ENCODE results near the gene ATP2A1. TPM values are rescaled to one million over a fixed set of nuclear protein-coding genes. Genes with fewer than 3 reads are reported as not detected.
A peak's percentile ranks its signal among the peaks of the same experiment; 100 is the strongest.

ATP2A1 gene
- total and polyA plus RNA-seq, 2 of the 13 experiments (the other 11 are each of a cell fraction or from before 2014, with no cell fraction given) = 3.2 to 12.5 TPM

- TF ChIP-seq YY1 (IDR thresholded peaks at IDR 0.05; ENCODE audit: insufficient read depth, insufficient replicate concordance, low read depth, low read length) (peak; percentile 48), ZNF24 (IDR thresholded peaks at IDR 0.05) (no peak), ZFY (CRISPR knock-in tag; IDR thresholded peaks at IDR 0.05) (no peak; the same call in 1 of the 2 replicates), MAFG (CRISPR knock-in tag; IDR thresholded peaks at IDR 0.05) (no peak), MZF1 (CRISPR knock-in tag; IDR thresholded peaks at IDR 0.05; ENCODE audit: borderline replicate concordance) (no peak), ZNF143 (CRISPR knock-in tag; IDR thresholded peaks at IDR 0.05) (no peak), CREB1 (IDR thresholded peaks at IDR 0.05) (no peak), CREB1 (CRISPR knock-in tag; IDR thresholded peaks at IDR 0.05) (0 out of 2 replicates have a peak, but pooled peaks have one; percentile 32), ZNF547 (CRISPR knock-in tag; IDR thresholded peaks at IDR 0.05) (no peak; the same call in none of the 2 replicates), ZNF556 (CRISPR knock-in tag; IDR thresholded peaks at IDR 0.05; ENCODE audit: borderline replicate concordance) (0 out of 2 replicates have a peak, but pooled peaks have one; percentile 19), PAWR (CRISPR knock-in tag; IDR thresholded peaks at IDR 0.05; ENCODE audit: borderline replicate concordance) (no peak), ZNF788 (CRISPR knock-in tag; IDR thresholded peaks at IDR 0.05; ENCODE audit: borderline replicate concordance) (peak; percentile 5; the same call in 1 of the 2 replicates), CC2D1A (CRISPR knock-in tag; IDR thresholded peaks at IDR 0.05) (no peak), PLRG1 (conservative IDR thresholded peaks at IDR 0.05) (no peak), ATF6 (CRISPR knock-in tag; conservative IDR thresholded peaks at IDR 0.05) (no peak), ZFAT (CRISPR knock-in tag; conservative IDR thresholded peaks at IDR 0.05) (no peak)
- TF ChIP-seq, protein P1, sequence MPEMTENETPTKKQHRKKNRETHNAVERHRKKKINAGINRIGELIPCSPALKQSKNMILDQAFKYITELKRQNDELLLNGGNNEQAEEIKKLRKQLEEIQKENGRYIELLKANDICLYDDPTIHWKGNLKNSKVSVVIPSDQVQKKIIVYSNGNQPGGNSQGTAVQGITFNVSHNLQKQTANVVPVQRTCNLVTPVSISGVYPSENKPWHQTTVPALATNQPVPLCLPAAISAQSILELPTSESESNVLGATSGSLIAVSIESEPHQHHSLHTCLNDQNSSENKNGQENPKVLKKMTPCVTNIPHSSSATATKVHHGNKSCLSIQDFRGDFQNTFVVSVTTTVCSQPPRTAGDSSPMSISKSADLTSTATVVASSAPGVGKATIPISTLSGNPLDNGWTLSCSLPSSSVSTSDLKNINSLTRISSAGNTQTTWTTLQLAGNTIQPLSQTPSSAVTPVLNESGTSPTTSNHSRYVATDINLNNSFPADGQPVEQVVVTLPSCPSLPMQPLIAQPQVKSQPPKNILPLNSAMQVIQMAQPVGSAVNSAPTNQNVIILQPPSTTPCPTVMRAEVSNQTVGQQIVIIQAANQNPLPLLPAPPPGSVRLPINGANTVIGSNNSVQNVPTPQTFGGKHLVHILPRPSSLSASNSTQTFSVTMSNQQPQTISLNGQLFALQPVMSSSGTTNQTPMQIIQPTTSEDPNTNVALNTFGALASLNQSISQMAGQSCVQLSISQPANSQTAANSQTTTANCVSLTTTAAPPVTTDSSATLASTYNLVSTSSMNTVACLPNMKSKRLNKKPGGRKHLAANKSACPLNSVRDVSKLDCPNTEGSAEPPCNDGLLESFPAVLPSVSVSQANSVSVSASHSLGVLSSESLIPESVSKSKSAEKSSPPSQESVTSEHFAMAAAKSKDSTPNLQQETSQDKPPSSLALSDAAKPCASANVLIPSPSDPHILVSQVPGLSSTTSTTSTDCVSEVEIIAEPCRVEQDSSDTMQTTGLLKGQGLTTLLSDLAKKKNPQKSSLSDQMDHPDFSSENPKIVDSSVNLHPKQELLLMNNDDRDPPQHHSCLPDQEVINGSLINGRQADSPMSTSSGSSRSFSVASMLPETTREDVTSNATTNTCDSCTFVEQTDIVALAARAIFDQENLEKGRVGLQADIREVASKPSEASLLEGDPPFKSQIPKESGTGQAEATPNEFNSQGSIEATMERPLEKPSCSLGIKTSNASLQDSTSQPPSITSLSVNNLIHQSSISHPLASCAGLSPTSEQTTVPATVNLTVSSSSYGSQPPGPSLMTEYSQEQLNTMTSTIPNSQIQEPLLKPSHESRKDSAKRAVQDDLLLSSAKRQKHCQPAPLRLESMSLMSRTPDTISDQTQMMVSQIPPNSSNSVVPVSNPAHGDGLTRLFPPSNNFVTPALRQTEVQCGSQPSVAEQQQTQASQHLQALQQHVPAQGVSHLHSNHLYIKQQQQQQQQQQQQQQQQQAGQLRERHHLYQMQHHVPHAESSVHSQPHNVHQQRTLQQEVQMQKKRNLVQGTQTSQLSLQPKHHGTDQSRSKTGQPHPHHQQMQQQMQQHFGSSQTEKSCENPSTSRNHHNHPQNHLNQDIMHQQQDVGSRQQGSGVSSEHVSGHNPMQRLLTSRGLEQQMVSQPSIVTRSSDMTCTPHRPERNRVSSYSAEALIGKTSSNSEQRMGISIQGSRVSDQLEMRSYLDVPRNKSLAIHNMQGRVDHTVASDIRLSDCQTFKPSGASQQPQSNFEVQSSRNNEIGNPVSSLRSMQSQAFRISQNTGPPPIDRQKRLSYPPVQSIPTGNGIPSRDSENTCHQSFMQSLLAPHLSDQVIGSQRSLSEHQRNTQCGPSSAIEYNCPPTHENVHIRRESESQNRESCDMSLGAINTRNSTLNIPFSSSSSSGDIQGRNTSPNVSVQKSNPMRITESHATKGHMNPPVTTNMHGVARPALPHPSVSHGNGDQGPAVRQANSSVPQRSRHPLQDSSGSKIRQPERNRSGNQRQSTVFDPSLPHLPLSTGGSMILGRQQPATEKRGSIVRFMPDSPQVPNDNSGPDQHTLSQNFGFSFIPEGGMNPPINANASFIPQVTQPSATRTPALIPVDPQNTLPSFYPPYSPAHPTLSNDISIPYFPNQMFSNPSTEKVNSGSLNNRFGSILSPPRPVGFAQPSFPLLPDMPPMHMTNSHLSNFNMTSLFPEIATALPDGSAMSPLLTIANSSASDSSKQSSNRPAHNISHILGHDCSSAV (CRISPR knock-in tag; IDR thresholded peaks at IDR 0.05; ENCODE audit: borderline replicate concordance) = no peak
- TF ChIP-seq, protein P2, sequence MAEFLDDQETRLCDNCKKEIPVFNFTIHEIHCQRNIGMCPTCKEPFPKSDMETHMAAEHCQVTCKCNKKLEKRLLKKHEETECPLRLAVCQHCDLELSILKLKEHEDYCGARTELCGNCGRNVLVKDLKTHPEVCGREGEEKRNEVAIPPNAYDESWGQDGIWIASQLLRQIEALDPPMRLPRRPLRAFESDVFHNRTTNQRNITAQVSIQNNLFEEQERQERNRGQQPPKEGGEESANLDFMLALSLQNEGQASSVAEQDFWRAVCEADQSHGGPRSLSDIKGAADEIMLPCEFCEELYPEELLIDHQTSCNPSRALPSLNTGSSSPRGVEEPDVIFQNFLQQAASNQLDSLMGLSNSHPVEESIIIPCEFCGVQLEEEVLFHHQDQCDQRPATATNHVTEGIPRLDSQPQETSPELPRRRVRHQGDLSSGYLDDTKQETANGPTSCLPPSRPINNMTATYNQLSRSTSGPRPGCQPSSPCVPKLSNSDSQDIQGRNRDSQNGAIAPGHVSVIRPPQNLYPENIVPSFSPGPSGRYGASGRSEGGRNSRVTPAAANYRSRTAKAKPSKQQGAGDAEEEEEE (CRISPR knock-in tag; IDR thresholded peaks at IDR 0.05; ENCODE audit: borderline replicate concordance) = no peak
Measured at GRCh38 chr16:28935924-28936783, 57.9 kb downstream of the ATP2A1 start (continued).

All from HepG2 (cell line).